ENCODE measurements around the gene MSANTD7. TPM values are rescaled to one million over a fixed set of nuclear protein-coding genes. Genes with fewer than 3 reads are reported as not detected.

MSANTD7 gene
- total RNA-seq, 1 experiment from 2014 or later: 14.3 TPM

- Mint-ChIP-seq H3K27me3 (ENCODE audit: low read depth) (no peaks in the 10 kb centered on the region), H3K4me3 (no peak overlapping the region), H3K4me1 (peaks cover 7% of the 10 kb centered on the region), H3K27ac (no peak overlapping the region), H3K36me3 (no peaks in the 10 kb centered on the region), H3K9me3 (0 out of 2 replicates have a peak, but pooled peaks cover 4% of the 10 kb centered on the region)
- ATAC-seq: no peak
- POLR2A ChIA-PET: no interaction called here
- CTCF ChIA-PET: no interaction called here
- no peak for DNase-seq (ENCODE audit: low spot score)
- TF ChIP-seq KAT7 (CRISPR knock-in tag; IDR thresholded peaks at IDR 0.05; ENCODE audit: borderline replicate concordance) (no peak), FOXJ3 (CRISPR knock-in tag; IDR thresholded peaks at IDR 0.05; ENCODE audit: borderline replicate concordance) (no peak), TCF7 (CRISPR knock-in tag; IDR thresholded peaks at IDR 0.05; ENCODE audit: low read depth) (no peak), GTF2I (CRISPR knock-in tag; conservative IDR thresholded peaks at IDR 0.05) (no peak), USF1 (CRISPR knock-in tag; IDR thresholded peaks at IDR 0.05) (no peak), E2F5 (CRISPR knock-in tag; IDR thresholded peaks at IDR 0.05) (no peak), ZNF423 (CRISPR knock-in tag; IDR thresholded peaks at IDR 0.05) (no peak), FOXK1 (CRISPR knock-in tag; IDR thresholded peaks at IDR 0.05) (no peak), TEAD1 (CRISPR knock-in tag; IDR thresholded peaks at IDR 0.05) (no peak), ZNF532 (CRISPR knock-in tag; IDR thresholded peaks at IDR 0.05; ENCODE audit: borderline replicate concordance) (no peak), HMGA2 (CRISPR knock-in tag; IDR thresholded peaks at IDR 0.05) (no peak), ZNF281 (CRISPR knock-in tag; IDR thresholded peaks at IDR 0.05) (no peak)
Measured at GRCh38 chr10:14806318-14806717, 31.8 kb upstream of the MSANTD7 start.

GRCh38 chr10:14810969-14811953, 26.8 kb upstream of the MSANTD7 start:
- POLR2A ChIA-PET: no interaction called here
- H3K36me3 Mint-ChIP-seq: no peaks in the 10 kb centered on the region
- no peak overlapping the region for H3K27ac Mint-ChIP-seq
- CTCF ChIA-PET: interaction anchor here (0.8 to 1.2 kb wide), 2 partner anchors 8 to 274 kb away, joined by 3 to 5 read pairs; no protein-coding TSS in a partner anchor
- peaks cover 13% of the 10 kb centered on the region for H3K4me1 Mint-ChIP-seq
- ATAC-seq: no peak; the same call in 1 of the 2 replicates
- H3K9me3 Mint-ChIP-seq: no peaks in the 10 kb centered on the region; the same call in 1 of the 2 replicates
- no peaks in the 10 kb centered on the region for H3K27me3 Mint-ChIP-seq (ENCODE audit: low read depth)
- DNase-seq (ENCODE audit: low spot score): no peak
- no peak overlapping the region for H3K4me3 Mint-ChIP-seq
- no peak for TF ChIP-seq ZNF232 (CRISPR knock-in tag; IDR thresholded peaks at IDR 0.05)
- TF ChIP-seq ATF1 (CRISPR knock-in tag; IDR thresholded peaks at IDR 0.05): no peak
- TF ChIP-seq ZNF423 (CRISPR knock-in tag; IDR thresholded peaks at IDR 0.05): no peak
- TF ChIP-seq ZSCAN18 (CRISPR knock-in tag; IDR thresholded peaks at IDR 0.05): no peak
- TF ChIP-seq USF1 (CRISPR knock-in tag; IDR thresholded peaks at IDR 0.05): no peak
- TF ChIP-seq HMGXB4 (CRISPR knock-in tag; IDR thresholded peaks at IDR 0.05): no peak
- TF ChIP-seq ZNF317 (CRISPR knock-in tag; IDR thresholded peaks at IDR 0.05; ENCODE audit: borderline replicate concordance, low read depth): no peak
- TF ChIP-seq CREB1 (CRISPR knock-in tag; IDR thresholded peaks at IDR 0.05): no peak
